ENCODE results near the gene ERLIN1.

The ERLIN1 gene

GRCh38 chr10:100208276-100208675, 22.4 kb upstream of the ERLIN1 start:
- no peak for TF ChIP-seq ZFX (IDR thresholded peaks at IDR 0.05)
- TF ChIP-seq, protein P1, sequence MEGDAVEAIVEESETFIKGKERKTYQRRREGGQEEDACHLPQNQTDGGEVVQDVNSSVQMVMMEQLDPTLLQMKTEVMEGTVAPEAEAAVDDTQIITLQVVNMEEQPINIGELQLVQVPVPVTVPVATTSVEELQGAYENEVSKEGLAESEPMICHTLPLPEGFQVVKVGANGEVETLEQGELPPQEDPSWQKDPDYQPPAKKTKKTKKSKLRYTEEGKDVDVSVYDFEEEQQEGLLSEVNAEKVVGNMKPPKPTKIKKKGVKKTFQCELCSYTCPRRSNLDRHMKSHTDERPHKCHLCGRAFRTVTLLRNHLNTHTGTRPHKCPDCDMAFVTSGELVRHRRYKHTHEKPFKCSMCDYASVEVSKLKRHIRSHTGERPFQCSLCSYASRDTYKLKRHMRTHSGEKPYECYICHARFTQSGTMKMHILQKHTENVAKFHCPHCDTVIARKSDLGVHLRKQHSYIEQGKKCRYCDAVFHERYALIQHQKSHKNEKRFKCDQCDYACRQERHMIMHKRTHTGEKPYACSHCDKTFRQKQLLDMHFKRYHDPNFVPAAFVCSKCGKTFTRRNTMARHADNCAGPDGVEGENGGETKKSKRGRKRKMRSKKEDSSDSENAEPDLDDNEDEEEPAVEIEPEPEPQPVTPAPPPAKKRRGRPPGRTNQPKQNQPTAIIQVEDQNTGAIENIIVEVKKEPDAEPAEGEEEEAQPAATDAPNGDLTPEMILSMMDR (conservative IDR thresholded peaks at IDR 0.05), result no peak
- H3K27ac ChIP-seq, result no peak overlapping the region

DNA sequence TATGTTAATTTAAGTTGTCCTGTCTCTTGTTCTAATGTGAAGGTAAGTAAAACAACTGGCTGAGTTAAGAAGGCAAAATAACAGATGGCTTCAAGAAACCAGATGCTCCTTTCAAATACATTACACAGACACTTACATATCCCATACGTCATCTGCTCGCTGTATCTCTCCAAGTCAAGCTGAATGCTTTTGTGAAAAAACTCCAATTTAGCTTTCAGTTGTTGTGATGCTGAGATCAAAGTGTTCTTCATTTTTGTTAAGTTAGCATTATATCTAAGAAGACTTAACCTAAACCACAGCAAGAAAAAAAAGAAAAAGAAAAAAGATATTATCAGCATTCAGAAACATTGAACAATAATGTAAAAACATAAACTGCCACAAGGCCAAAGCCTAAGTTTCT, 18.5 kb upstream of the ERLIN1 start:
- TF ChIP-seq, protein P1 (conservative IDR thresholded peaks at IDR 0.05), result no peak
- no peak for TF ChIP-seq ZFX (IDR thresholded peaks at IDR 0.05)
- no peak overlapping the region for H3K27ac ChIP-seq

GRCh38 chr10:100201549-100201948, 15.7 kb upstream of the ERLIN1 start:
- no peak for TF ChIP-seq ZFX (IDR thresholded peaks at IDR 0.05)
- TF ChIP-seq, protein P1 (conservative IDR thresholded peaks at IDR 0.05), result no peak

GRCh38 chr10:100194711-100195110, 8.9 kb upstream of the ERLIN1 start:
- H3K27ac ChIP-seq, result no peak overlapping the region
- TF ChIP-seq, protein P1 (conservative IDR thresholded peaks at IDR 0.05), result no peak
- TF ChIP-seq ZFX (IDR thresholded peaks at IDR 0.05), result no peak

More at GRCh38 chr10:100201549-100201948, 15.7 kb upstream of the ERLIN1 start:
- H3K27ac ChIP-seq, result no peak overlapping the region

GRCh38 chr10:100192350-100192749, 6.5 kb upstream of the ERLIN1 start:
- no peak for TF ChIP-seq ZFX (IDR thresholded peaks at IDR 0.05)
- TF ChIP-seq, protein P1 (conservative IDR thresholded peaks at IDR 0.05), result no peak
- H3K27ac ChIP-seq, result no peak overlapping the region

- H3K27ac ChIP-seq, result peak overlapping the region; percentile 93
- TF ChIP-seq ZFX (IDR thresholded peaks at IDR 0.05), result no peak
- TF ChIP-seq, protein P1 (conservative IDR thresholded peaks at IDR 0.05), result no peak
Observed at GRCh38 chr10:100186253-100187212, 704 bp upstream of the ERLIN1 start.

DNA sequence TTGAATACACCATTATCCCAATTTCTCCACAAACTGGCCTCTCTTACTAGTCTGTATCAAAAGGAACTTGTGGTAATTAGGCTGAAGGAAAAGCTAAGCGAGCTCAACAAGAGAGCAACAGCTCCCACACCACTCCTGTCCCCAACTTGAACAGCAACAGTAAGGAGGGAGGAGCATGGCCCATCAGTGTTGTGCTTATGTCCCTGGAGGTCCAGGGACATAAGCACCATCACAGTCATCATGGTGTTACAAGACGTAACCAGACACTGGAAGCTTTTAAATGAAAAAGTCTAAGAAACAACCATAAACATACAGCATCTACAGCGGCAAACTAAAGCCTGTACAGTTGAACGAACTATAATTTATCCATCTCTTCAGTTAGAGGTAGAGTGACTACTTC, 989 bp downstream of the ERLIN1 start:
- TF ChIP-seq ZFX (IDR thresholded peaks at IDR 0.05), result no peak
- TF ChIP-seq, protein P1 (conservative IDR thresholded peaks at IDR 0.05), result no peak
- H3K27ac ChIP-seq, result peak overlapping the region; percentile 93
